HL-60 (cell line): ENCODE results near the gene RASA2.

ENCODE experiments used
- DNase-seq, 2 experiments: peaks; one replicate each; pipeline ENCODE4 v3.0.0-alpha.2; 2010 to 2020; ENCODE audit warnings: low read depth in 1 of 2, low spot score in 1 of 2
- H3K27ac ChIP-seq: fragments of 250-450 bp; sonication (Bioruptor Pico); replicated peaks from 2 replicates; pipeline ENCODE4 v1.5.1; 2020; ENCODE audit warnings: mild to moderate bottlenecking, moderate library complexity
- H3K27me3 ChIP-seq: fragments of 250-450 bp; sonication (Bioruptor Pico); 2 replicates; pipeline ENCODE4 v1.5.1; 2021; ENCODE audit warnings: mild to moderate bottlenecking, moderate library complexity; ENCODE audit not compliant: insufficient read depth, poor library complexity, severe bottlenecking
- H3K4me3 ChIP-seq: replicated peaks from 2 replicates; pipeline ENCODE4 v1.5.1; 2011; ENCODE audit warnings: mild to moderate bottlenecking, control low read depth, low read length; ENCODE audit not compliant: insufficient read depth
- GABPA ChIP-seq: IDR thresholded peaks from 2 replicates; pipeline ENCODE4 v1.6.1; 2012; ENCODE audit warnings: low read depth
- POLR2AphosphoS5 ChIP-seq: IDR thresholded peaks from 2 replicates; pipeline ENCODE4 v1.6.1; 2012; ENCODE audit warnings: low read depth
- REST ChIP-seq: IDR thresholded peaks from 2 replicates; pipeline ENCODE4 v1.6.1; 2012; ENCODE audit warnings: low read depth; ENCODE audit not compliant: insufficient replicate concordance
- SPI1 ChIP-seq: IDR thresholded peaks from 2 replicates; pipeline ENCODE4 v1.6.1; 2012; ENCODE audit warnings: low read depth, mild to moderate bottlenecking, borderline replicate concordance
- TF ChIP-seq, protein P1 (sequence below): IDR thresholded peaks from one replicate; pipeline ENCODE4 v1.5.1; 2011; ENCODE audit warnings: low read length, control low read depth, inconsistent platforms; ENCODE audit not compliant: insufficient read depth

Gene RASA2

DNA sequence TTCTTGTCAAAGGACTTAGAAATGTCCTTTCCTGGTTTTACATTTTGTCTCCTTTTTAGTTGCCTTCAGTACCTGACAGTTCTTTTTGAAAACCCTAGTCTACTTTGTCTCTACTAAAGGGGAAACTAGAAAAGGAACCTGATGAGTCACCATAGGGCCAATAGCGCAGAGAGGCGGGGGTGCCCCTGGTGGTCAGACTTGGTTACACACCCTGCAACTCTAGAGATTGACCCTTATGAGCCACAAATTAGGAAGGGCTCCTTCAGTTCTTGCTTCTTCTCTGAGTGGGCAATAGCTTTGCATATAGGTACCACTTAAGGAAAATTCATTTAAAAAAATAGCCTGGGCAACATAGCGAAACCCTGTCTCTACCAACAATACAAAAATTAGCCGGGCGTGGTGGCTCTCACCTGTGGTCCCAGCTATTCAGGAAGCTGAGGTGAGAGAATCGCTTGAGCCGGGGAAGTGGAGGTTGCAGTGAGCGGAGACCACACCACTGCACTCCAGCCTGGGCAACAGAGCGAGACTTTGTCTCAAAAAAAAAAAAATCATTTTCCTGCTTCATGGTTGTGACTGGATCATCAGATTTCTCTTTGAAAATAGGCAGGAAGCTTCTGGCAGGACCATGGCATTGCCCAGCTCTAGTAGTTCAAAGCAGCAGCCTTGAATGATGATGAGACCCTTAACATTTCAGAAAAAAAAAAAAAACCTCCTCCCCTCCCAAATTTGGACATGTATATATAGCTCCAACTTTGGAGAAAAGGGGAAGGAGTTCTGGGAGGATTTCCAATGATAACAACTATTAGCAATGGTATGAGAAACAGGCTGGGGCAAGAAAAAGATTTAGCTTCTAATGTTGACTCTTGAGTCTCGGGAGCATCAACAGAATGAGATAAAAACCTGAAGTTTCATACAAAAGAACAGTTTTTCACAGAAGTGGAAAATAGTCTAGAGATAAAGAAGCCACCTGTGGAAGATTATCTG is 45.2 kb upstream of the RASA2 start:
- TF ChIP-seq GABPA (no peak), SPI1 (peak; percentile 8; the same call in 1 of the 2 replicates), REST (no peak), POLR2AphosphoS5 (no peak)
- TF ChIP-seq, protein P1, sequence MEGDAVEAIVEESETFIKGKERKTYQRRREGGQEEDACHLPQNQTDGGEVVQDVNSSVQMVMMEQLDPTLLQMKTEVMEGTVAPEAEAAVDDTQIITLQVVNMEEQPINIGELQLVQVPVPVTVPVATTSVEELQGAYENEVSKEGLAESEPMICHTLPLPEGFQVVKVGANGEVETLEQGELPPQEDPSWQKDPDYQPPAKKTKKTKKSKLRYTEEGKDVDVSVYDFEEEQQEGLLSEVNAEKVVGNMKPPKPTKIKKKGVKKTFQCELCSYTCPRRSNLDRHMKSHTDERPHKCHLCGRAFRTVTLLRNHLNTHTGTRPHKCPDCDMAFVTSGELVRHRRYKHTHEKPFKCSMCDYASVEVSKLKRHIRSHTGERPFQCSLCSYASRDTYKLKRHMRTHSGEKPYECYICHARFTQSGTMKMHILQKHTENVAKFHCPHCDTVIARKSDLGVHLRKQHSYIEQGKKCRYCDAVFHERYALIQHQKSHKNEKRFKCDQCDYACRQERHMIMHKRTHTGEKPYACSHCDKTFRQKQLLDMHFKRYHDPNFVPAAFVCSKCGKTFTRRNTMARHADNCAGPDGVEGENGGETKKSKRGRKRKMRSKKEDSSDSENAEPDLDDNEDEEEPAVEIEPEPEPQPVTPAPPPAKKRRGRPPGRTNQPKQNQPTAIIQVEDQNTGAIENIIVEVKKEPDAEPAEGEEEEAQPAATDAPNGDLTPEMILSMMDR: peak; percentile 86
- no peak overlapping the region for H3K4me3 ChIP-seq
- peak; percentile 38 to 80 for DNase-seq
- H3K27ac ChIP-seq: no peak overlapping the region
- H3K27me3 ChIP-seq: no peaks in the 10 kb centered on the region

- no peaks in the 10 kb centered on the region for H3K27me3 ChIP-seq
- H3K27ac ChIP-seq: no peak overlapping the region
- TF ChIP-seq, protein P1: no peak
- TF ChIP-seq REST (no peak), POLR2AphosphoS5 (no peak), GABPA (no peak), SPI1 (no peak)
- no peak overlapping the region for H3K4me3 ChIP-seq
- no peak for DNase-seq
Measured at GRCh38 chr3:141442446-141442845, 44.4 kb upstream of the RASA2 start.

GRCh38 chr3:141442914-141443313 is 43.9 kb upstream of the RASA2 start:
- H3K4me3 ChIP-seq: no peak overlapping the region
- no peaks in the 10 kb centered on the region for H3K27me3 ChIP-seq
- no peak for DNase-seq
- no peak overlapping the region for H3K27ac ChIP-seq
- no peak for TF ChIP-seq SPI1
- TF ChIP-seq, protein P1: no peak
- no peak for TF ChIP-seq POLR2AphosphoS5
- no peak for TF ChIP-seq GABPA
- no peak for TF ChIP-seq REST
